NCI-H2227 (cell line): ENCODE measurements around the gene MACROD2.
A peak's percentile ranks its signal among the peaks of the same experiment; 100 is the strongest.

ENCODE experiments used
- DNase-seq: peaks from one replicate; lab custom pipeline; 2025; ENCODE audit not compliant: unreplicated experiment; lab: John Stamatoyannopoulos, UW

MACROD2 gene

GRCh38 chr20:14569641-14570040, 574.3 kb downstream of the MACROD2 start:
- DNase-seq, result no peak

GRCh38 chr20:14570811-14571210, 575.5 kb downstream of the MACROD2 start:
- DNase-seq, result no peak

- DNase-seq, result no peak
Observed at GRCh38 chr20:14573676-14574075, 578.4 kb downstream of the MACROD2 start.

- no peak for DNase-seq
Observed at GRCh38 chr20:14576196-14576877, 581.0 kb downstream of the MACROD2 start.

GRCh38 chr20:14580418-14581074, 585.2 kb downstream of the MACROD2 start:
- DNase-seq, result no peak

GRCh38 chr20:14581731-14582130, 586.4 kb downstream of the MACROD2 start:
- no peak for DNase-seq

GRCh38 chr20:14582855-14583254, 587.5 kb downstream of the MACROD2 start:
- DNase-seq, result no peak

- DNase-seq, result no peak
Observed at GRCh38 chr20:14583413-14583812, 588.1 kb downstream of the MACROD2 start.

- no peak for DNase-seq
Observed at GRCh38 chr20:14589383-14589782, 594.1 kb downstream of the MACROD2 start.

- no peak for DNase-seq
Observed at GRCh38 chr20:14595051-14595450, 599.7 kb downstream of the MACROD2 start.

GRCh38 chr20:14597206-14597715, 601.9 kb downstream of the MACROD2 start:
- DNase-seq, result no peak

GRCh38 chr20:14599613-14600012, 604.3 kb downstream of the MACROD2 start:
- no peak for DNase-seq

GRCh38 chr20:14600527-14600926, 605.2 kb downstream of the MACROD2 start:
- no peak for DNase-seq

GRCh38 chr20:14604143-14604542, 608.8 kb downstream of the MACROD2 start:
- DNase-seq, result peak; percentile 25

GRCh38 chr20:14609328-14610221, 614.3 kb downstream of the MACROD2 start:
- no peak for DNase-seq

GRCh38 chr20:14611479-14611878, 616.2 kb downstream of the MACROD2 start:
- no peak for DNase-seq

- DNase-seq, result no peak
Observed at GRCh38 chr20:14612391-14612790, 617.1 kb downstream of the MACROD2 start.

- DNase-seq, result no peak
Observed at GRCh38 chr20:14616003-14616402, 620.7 kb downstream of the MACROD2 start.

GRCh38 chr20:14617123-14617522, 621.8 kb downstream of the MACROD2 start:
- DNase-seq, result no peak

GRCh38 chr20:14619411-14619810, 624.1 kb downstream of the MACROD2 start:
- no peak for DNase-seq

GRCh38 chr20:14622796-14623195, 627.5 kb downstream of the MACROD2 start:
- DNase-seq, result no peak

- no peak for DNase-seq
Observed at GRCh38 chr20:14631011-14631410, 635.7 kb downstream of the MACROD2 start.
